Esophagus muscularis mucosa (tissue), 4 donors: ENCODE data around the gene AUTS2. TPM values are rescaled to one million over a fixed set of nuclear protein-coding genes. Genes with fewer than 3 reads are reported as not detected.
A peak's percentile ranks its signal among the peaks of the same experiment; 100 is the strongest.

Experiments
- DNase-seq: peaks from one replicate; pipeline ENCODE4 v3.0.0-alpha.2; 2017; ENCODE audit errors: extremely low spot score
- H3K27ac ChIP-seq, 4 donors: fragments of 200-600 bp; sonication (generic); replicated peaks in 1 of 4; 1 replicate in 3 of 4; 2 replicates in 1 of 4; pipeline ENCODE4 v1.5.1; 2016 to 2019; ENCODE audit warnings: mild to moderate bottlenecking in 1 of 4
- H3K27me3 ChIP-seq, 4 donors: fragments of 200-600 bp; sonication (generic); one replicate each; pipeline versions ENCODE4 v1.5.1 to v1.6.0; 2016 to 2019
- H3K36me3 ChIP-seq, 4 donors: fragments of 200-600 bp; sonication (generic); one replicate each; pipeline ENCODE4 v1.5.1; 2016 to 2019
- H3K4me1 ChIP-seq, 4 donors: fragments of 200-600 bp; sonication (generic); one replicate each; pipeline ENCODE4 v1.5.1; 2016 to 2019
- H3K4me3 ChIP-seq, 4 donors: fragments of 200-600 bp; sonication (generic); 1 replicate in 2 of 4; 2 replicates in 2 of 4; pipeline ENCODE4 v1.5.1; 2016 to 2019; ENCODE audit warnings: mild to moderate bottlenecking in 4 of 4, moderate library complexity in 1 of 4
- H3K9me3 ChIP-seq, 4 donors: fragments of 200-600 bp; sonication (generic); 1 replicate in 3 of 4; 2 replicates in 1 of 4; pipeline ENCODE4 v1.5.1; 2016 to 2019
- CTCF ChIP-seq, 3 experiments: fragments of 200-600 bp in 2 of 3; fragments of 450-650 bp in 1 of 3; sonication (generic) in 2 of 3; IDR thresholded peaks; one replicate each; pipeline ENCODE4 v1.5.1; 2017 to 2019; ENCODE audit warnings: antibody characterized with exemption in 3 of 3, mild to moderate bottlenecking in 2 of 3, moderate library complexity in 1 of 3
- EP300 ChIP-seq: sonication (generic); formaldehyde crosslinking; IDR thresholded peaks from one replicate; pipeline ENCODE4 v1.6.1; 2017; ENCODE audit warnings: antibody characterized with exemption
- POLR2A ChIP-seq: fragments of 450-650 bp; IDR thresholded peaks from one replicate; pipeline ENCODE4 v1.6.1; 2017; ENCODE audit warnings: antibody characterized with exemption, moderate library complexity, mild to moderate bottlenecking, low read depth
- POLR2AphosphoS5 ChIP-seq, 2 donors: sonication (generic); formaldehyde crosslinking; IDR thresholded peaks; one replicate each; pipeline ENCODE4 v1.6.1; 2017; ENCODE audit warnings: antibody characterized with exemption in 2 of 2
- WGBS: methylation state at CpG from one replicate; pipeline ENCODE4 v1.1.5; 2018; 5-methylcytosine and 5-hydroxymethylcytosine counted together
- intact Hi-C: fragments of 100-400 bp; cut with DNase I; formaldehyde crosslinking; loops from one replicate; pipeline ENCODE4 v1.15.1; 2023
- total RNA-seq, 4 donors: library from RNA; depleted of rRNA; stranded (reverse); fragments of >200 nt; gene quantifications; one replicate each; pipeline versions ENCODE4 v1.1.0 to v1.2.1, GENCODE V29; 2016

Gene AUTS2
- total RNA-seq, 4 donors from 2014 or later: 18.5 to 44.9 (median 34.2) TPM

DNA sequence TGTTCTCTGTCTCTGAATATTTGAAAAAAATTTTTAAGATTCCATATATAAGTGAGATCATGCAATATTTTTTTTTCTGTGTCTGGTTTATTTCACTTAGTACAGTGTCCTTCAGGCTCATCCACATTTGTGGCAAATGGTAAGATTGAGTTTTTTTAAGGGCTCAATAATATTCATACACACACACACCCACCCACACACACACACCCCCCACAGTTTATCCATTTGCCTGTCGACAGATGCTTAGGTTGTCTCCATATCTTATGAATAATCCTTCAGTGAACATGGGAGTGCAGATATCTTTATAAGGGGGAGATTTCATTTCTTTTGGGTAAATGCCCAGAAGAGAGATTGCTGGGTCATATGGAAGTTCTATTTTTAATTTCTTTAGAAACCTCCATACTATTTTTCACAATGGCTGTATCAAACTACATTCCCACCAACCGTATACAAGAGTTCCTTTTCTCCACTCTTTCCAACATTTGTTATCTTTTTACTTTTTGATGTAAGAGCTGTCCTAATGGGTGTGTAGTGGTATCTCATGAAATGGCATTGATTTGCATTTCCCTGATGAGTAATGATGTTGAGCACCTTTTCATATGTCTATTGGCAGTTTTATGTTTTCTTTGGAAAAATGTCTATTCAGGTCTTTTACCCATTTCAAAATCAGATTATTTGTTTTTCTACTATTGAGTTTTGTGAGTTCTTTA lies 35.0 kb downstream of the AUTS2 start:
- H3K27me3 ChIP-seq: no peaks in the 10 kb centered on the region
- DNase-seq: no peak
- WGBS: 36% methylated on average over 2 of the region's 2 CpGs

DNA sequence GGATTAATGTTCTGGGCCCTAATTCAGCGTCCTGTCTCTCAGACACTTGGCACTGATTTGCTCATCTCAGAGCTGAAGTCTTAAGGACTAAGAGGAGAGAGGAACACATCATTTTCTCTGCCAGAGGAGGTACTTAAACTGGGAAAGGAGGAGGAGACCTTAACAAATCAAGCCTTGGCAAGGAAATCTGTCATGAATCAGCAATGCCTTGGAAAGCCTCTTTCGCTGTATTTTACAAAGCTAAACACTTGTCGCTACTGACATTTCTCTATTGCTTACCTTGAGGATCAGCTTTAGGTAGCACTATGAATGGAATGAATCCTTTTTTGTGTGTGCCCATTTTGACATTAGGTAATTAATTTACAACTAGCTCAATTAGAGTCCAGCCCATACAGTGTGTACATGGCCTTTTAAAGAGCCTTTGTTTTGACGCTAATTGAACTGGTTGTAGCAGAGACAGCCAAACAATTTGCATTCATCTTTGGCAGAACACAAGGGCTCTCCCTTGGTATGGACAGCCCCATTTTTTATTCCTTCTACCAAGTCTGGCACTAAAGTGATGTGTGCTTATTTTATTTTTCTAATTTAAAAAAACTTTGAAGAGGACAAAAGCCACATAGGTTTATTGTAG lies 37.4 kb downstream of the AUTS2 start:
- no peaks in the 10 kb centered on the region for H3K27me3 ChIP-seq
- no peak for TF ChIP-seq POLR2A
- no peak for TF ChIP-seq CTCF (IDR thresholded peaks at IDR 0.05)
- no peak for TF ChIP-seq EP300
- TF ChIP-seq POLR2AphosphoS5 (IDR thresholded peaks at IDR 0.05): no peak
- H3K9me3 ChIP-seq: no peaks in the 10 kb centered on the region
- no peaks in the 10 kb centered on the region for H3K36me3 ChIP-seq
- peak overlapping the region; percentile 14 to 57 (median 41) for H3K27ac ChIP-seq
- H3K4me1 ChIP-seq: peaks cover 4 to 64% (median 45%) of the 10 kb centered on the region in 4 donors
- no peak for DNase-seq
- intact Hi-C loops: no loop called here
- H3K4me3 ChIP-seq: no peak overlapping the region
- WGBS: 42% methylated on average over 4 of the region's 4 CpGs

More for the DNA sequence above, 35.0 kb downstream of the AUTS2 start:
- no peak overlapping the region for H3K27ac ChIP-seq
- no peak overlapping the region for H3K4me3 ChIP-seq
- no peaks in the 10 kb centered on the region for H3K36me3 ChIP-seq
- H3K4me1 ChIP-seq: peaks cover 7 to 68% (median 51%) of the 10 kb centered on the region in 4 donors
- intact Hi-C loops: no loop called here
- H3K9me3 ChIP-seq: no peaks in the 10 kb centered on the region
- TF ChIP-seq EP300: no peak
- TF ChIP-seq POLR2A: no peak
- TF ChIP-seq POLR2AphosphoS5 (IDR thresholded peaks at IDR 0.05): no peak
- TF ChIP-seq CTCF (IDR thresholded peaks at IDR 0.05): no peak

DNA sequence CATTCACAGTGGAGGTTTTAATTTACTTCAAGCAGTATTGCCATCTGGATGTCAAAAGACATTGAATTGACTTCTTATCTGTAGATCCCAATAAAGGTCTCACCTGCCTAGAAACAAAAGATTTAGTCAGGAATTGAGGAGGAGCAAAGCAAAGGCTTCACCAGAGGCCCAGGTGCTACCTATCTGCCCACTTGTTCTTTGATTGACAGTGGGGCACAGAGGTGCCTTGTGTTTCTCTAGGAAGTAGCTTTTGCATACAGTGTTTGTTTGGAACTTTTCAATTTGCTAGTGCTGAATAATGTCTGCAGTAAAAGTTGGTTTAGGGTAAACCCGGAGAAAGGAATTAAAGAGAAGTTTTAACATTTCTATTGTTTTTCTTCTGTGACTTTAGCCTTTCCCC lies 40.4 kb downstream of the AUTS2 start:
- 96% methylated on average over 1 of the region's 1 CpG for WGBS
- no peaks in the 10 kb centered on the region for H3K27me3 ChIP-seq

GRCh38 chr7:69640216-69640615 lies 41.9 kb downstream of the AUTS2 start:
- intact Hi-C loops: no loop called here
- no peaks in the 10 kb centered on the region for H3K9me3 ChIP-seq
- no peak overlapping the region for H3K4me3 ChIP-seq
- no peak overlapping the region for H3K27ac ChIP-seq
- no peak for DNase-seq
- 96% methylated on average over 3 of the region's 3 CpGs for WGBS
- H3K27me3 ChIP-seq: no peaks in the 10 kb centered on the region
- no peak for TF ChIP-seq EP300
- no peak for TF ChIP-seq POLR2A
- TF ChIP-seq CTCF (IDR thresholded peaks at IDR 0.05): no peak
- TF ChIP-seq POLR2AphosphoS5 (IDR thresholded peaks at IDR 0.05): no peak
- H3K4me1 ChIP-seq: peaks cover 0 to 70% (median 51%) of the 10 kb centered on the region in 4 donors
- no peaks in the 10 kb centered on the region for H3K36me3 ChIP-seq

More for the DNA sequence above, 40.4 kb downstream of the AUTS2 start:
- TF ChIP-seq EP300 (no peak), POLR2AphosphoS5 (IDR thresholded peaks at IDR 0.05) (no peak), POLR2A (no peak), CTCF (IDR thresholded peaks at IDR 0.05) (no peak)
- Histone ChIP-seq H3K36me3 (no peaks in the 10 kb centered on the region), H3K9me3 (no peaks in the 10 kb centered on the region), H3K4me3 (no peak overlapping the region), H3K27ac (no peak overlapping the region), H3K4me1 (peaks cover 0 to 65% (median 45%) of the 10 kb centered on the region in 4 donors)
- intact Hi-C loops: no loop called here
- DNase-seq: no peak
